NCI-H82 treated with DMSO at 0.1 percent for 48 hours (cell line): ENCODE measurements around the gene TCF7L1.
"Not testable (repeated sequence)": the region's sequence is repeated elsewhere in the genome, so short reads cannot be mapped to it uniquely, and the experiment has no call there.

Source experiments
- DNase-seq: peaks from one replicate; lab custom pipeline; 2025; ENCODE audit not compliant: unreplicated experiment; lab: John Stamatoyannopoulos, UW

Gene TCF7L1

GRCh38 chr2:85181134-85181631 lies 48.0 kb downstream of the TCF7L1 start:
- DNase-seq: no peak

- DNase-seq: no peak
These were observed 48.8 kb downstream of the TCF7L1 start for GRCh38 chr2:85181844-85182456.

DNA sequence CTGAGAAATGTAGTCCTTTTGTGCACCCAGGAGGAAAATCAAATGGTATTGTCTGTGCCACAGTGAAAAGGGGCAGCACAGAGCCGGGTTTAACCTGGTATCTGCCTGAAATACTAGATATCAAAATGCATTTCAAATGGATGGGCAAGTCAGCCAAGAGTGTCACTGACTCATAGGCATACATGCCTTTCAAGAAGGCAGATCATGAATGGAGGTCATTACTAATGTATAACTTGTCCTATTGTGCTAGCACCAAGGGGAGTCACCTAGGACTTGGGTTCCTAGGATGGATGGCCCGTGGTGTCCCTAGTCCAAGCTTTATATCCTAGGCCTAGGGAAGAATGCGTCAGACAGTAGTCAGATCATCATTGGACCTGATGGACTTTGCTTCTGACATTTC lies 49.9 kb downstream of the TCF7L1 start:
- no peak for DNase-seq

DNA sequence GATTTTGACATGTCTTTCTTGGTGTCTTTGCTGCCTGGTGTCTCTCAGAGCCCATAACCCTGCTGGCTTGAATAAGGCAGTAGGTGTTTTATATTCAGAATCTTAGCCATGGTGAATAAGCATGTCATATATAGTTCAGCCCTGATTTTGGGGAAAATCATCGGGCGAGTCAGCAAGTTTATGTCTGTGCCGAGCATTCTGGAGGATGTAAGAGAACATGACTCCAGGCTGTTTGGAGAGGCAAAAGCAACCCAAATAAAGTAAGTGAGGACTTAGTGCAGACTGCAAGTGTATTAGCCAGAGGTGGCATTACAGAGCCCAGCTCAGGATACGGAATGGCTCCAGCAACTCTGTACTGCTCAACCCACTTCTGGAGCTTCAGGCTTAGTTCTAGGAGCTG lies 50.3 kb downstream of the TCF7L1 start:
- DNase-seq: no peak

DNA sequence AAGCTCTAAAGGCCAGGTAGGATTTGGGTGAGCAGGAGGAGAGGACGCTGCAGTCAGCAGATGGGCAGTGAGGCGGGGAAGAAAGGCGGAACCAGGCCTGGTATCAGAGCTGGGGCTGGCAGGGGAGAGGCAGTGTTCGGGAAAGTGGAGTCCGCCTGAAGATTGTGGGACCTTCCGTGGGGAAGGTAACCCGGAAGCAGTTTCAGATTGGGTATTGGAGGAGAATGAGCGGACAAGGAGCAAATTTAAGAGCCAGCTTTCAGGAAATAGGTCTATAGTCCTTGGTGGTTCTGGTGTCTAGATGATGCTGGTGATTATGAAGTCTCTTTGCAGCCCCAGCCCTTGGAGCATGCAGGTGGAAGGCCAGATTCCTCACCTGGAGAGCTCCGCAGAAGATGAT lies 51.0 kb downstream of the TCF7L1 start:
- no peak for DNase-seq

GRCh38 chr2:85184990-85185389 lies 51.8 kb downstream of the TCF7L1 start:
- no peak for DNase-seq

DNA sequence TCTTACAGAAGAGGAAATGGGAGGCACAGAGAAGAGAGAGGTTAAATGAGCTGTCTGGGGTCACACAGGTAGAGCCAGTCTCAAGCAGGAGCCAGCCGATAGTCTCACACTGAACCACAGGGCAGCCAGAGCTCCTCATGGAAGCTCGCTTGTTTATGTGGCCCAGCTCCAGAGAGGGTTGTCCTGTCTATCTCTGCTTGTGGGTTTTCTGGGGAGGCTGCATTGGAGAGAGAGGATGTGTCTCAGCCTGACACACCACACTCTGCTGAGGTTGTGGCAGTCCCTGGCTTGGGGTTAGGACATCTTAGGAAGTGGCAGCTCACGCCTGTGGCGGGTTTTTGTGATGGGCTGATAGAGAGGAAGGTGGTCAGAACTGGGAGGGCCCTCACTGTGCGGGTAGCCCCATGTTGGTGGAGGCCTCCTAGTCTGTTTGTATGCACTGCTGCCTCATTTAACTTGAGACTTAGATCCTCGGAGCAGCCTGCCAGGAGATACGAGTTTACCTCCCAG lies 52.3 kb downstream of the TCF7L1 start:
- DNase-seq: no peak

DNA sequence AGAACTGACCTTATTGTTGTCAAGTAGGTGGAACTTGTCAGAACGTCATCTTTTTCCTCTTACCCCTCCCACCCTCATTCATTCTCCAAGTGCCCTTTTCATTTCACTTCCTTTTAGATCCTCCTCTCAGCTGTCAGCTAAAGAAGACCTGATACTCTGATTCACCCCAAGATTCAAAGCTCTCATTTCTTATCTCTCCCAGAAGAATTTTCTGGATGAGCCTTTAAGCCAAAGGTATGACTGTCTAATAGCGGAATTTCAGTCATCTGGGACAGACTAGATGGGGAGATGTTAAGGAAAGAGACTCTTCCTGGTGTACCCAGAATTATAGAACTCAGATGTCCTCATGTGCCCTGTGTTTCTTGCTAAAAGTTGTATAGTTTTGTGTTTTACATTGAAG lies 53.9 kb downstream of the TCF7L1 start:
- DNase-seq: no peak

GRCh38 chr2:85188852-85189251 lies 55.7 kb downstream of the TCF7L1 start:
- DNase-seq: no peak

GRCh38 chr2:85189606-85190270 lies 56.5 kb downstream of the TCF7L1 start:
- no peak for DNase-seq

DNA sequence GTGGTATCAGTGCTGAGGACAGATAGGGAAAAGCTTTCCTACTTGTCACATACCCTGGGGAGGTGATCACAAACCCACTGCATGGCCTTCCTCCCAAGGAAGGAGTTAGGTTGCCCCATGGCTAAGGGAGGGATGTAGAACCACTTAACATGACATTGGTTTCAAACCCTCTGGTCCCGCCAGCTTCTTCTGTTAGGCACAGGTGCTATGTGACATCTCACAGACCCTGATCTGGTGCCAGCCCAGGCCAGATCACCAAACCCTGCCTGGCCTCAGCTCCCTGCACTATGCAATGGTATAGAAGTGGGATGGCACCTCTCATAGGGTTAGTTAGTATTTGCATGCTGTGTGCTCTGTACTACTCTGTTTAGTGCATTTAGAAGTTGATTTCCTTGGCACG lies 58.0 kb downstream of the TCF7L1 start:
- DNase-seq: no peak

DNA sequence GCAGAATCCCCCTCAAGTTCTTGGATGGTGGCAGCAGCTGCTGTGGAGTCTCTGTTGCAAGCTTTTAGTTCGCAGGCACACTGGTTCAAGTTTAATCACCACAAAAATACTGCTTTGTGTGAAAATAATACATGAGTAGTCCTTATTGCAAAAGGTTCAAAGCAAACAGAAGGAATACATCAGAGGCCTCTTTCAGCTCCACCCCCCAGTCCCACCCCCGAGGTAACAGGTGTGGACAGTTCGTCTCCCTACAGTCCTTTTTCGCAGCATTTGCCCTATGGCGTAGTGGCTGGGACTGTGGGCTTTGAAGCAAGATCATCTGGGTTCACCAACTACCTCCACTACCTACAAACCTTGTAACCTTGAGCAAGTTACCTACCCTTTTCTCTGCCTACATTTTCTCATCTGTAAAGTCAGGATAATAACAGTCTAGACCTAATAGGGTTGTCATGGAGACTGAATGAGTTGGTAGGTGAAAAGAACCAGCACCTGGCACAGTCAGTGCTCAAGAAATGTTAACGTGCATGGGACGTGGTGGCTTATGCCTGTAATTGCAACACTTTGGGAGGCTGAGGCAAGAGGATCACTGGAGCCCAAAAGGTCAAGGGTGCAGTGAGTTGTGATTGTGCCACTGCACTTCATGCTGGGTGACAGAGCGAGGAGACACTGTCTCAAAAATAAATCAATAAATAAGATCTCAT lies 61.7 kb downstream of the TCF7L1 start:
- DNase-seq: no peak

DNA sequence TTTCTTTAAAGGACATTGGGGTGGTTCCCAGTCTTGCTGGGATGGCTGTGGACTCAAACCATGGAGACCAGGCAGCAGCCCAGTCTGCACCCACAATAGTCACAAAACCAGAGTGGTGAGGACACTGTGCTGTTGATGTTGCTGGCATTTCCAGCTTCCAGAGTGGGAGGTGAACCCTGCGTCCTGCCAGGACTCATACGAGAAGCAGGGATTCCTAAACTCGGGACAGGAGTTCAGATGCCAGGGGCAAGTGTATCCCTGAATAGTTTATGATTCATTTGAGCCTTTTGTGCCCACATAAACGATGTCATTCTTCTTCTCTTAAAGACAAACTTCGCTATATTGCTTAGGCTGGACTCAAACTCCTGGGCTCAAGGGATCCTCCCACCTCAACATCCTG lies 62.8 kb downstream of the TCF7L1 start:
- DNase-seq: no peak

GRCh38 chr2:85199698-85200097 lies 66.5 kb downstream of the TCF7L1 start:
- DNase-seq: no peak

DNA sequence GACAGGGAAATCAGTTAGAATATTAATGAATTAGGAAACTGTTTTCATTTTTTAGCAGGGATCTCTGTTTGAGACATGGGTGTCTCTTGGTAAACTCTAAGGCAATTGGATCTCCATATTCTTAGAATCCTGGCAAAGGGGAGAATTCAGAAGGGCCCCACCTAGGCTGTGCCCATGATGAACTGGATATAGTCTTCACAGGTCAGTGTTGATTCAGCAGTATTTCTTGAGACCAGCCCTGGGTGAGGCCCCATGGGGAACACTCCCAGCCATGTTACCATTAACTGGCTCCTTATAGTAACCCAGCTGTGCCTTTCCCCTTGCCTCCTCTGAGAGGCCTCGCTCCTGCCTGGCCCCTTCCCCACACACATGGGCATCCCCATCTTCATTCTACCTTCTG lies 76.7 kb downstream of the TCF7L1 start:
- no peak for DNase-seq

DNA sequence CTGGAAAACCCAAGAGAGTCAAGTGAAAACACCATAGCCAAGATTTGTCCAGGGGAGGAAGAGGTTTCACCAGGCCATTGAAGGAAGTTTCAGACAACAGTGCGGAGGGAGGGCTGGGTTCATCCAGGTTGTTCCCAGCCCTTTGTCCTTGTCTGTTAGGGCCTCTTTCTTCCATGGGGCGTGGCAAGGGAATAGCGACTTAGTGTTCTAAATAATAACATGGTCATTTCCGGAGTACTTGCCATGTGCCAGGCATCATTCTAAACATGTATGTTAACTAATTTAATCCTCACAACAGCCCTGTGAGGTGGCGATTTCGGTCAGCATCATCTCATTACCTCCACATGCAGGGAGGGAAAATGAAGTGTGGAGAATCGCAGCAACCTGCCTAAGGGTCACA lies 77.3 kb downstream of the TCF7L1 start:
- DNase-seq: no peak

DNA sequence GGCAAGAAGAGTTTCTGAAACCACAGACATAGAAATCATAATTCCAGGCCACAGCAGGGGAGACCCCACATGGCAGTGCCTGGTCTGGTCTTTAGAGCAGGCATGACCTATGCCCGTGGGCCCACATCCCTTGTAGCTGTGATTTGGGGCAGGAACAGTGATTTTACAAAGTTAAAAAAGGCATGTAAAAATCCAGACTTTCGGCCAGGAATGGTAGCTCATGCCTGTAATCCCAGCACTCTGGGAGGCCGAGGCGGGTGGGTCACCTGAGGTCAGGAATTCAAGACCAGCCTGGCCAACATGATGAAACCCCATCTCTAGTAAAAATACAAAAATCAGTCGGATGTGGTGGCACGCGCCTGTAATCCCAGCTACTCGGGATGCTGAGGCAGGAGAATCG lies 78.4 kb downstream of the TCF7L1 start:
- not testable (repeated sequence) for DNase-seq

GRCh38 chr2:85212841-85213240 lies 79.6 kb downstream of the TCF7L1 start:
- no peak for DNase-seq

DNA sequence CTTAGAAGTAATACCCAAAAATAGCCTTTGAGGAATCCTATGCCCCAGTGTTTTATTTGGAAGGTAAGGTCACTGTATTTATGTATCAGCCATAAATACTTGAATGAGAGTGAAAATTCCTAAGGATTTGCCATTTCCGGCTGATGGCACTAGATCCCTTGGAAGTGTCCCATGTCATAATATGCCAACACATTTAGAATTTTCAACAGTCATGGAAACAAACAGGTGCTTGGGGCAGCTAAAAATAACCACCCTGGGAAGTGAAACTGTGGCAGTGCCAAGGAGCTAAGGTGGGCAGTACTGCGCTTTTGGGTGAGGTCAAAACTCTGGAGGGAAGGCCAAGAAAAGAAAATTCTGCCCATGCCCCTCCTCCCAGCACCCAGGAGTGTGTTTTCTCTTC lies 80.2 kb downstream of the TCF7L1 start:
- DNase-seq: no peak

GRCh38 chr2:85213901-85214512 lies 80.8 kb downstream of the TCF7L1 start:
- no peak for DNase-seq

DNA sequence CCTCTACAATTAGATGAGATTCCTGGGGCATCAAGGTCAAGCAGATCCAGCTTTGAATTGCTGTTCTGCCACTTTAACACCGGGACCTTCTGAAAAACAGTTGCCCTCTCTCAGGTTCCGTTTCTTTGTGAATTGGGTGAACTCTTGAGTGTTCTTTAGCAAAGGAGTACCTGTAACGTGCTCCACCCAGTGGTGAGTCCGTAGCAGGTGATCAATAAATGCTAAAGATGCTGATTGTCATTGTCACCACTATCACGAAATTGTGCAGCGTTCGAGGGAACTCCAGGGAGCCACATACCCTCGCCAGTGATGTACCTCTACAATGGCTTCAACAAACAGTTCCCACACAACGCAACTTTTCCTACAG lies 81.9 kb downstream of the TCF7L1 start:
- no peak for DNase-seq
